ENCODE data around the gene REST. TPM values are rescaled to one million over a fixed set of nuclear protein-coding genes. Genes with fewer than 3 reads are reported as not detected.
"Not testable (repeated sequence)": the region's sequence is repeated elsewhere in the genome, so short reads cannot be mapped to it uniquely, and the experiment has no call there.

The REST gene
- total and polyA plus RNA-seq, 8 donors, result 2.7 to 28.9 (median 13.9) TPM

DNA sequence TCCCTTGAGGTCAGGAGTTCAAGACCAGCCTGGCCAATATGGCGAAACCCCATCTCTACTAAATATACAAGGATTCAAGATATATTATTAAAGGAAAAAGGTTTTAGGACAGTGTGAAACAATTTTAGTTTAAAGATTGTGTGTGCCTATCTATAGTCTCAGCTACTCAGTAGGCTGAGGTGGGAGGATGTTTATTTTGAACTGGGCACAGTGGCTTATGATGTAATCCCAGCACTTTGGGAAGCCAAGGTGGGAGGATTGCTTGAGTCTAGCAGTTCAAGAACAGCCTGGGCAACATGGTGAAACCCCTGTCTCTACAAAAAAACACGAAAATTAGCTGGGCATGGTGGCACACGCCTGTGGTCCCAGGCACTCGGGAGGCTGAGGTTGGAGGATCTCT, 31.4 kb upstream of the REST start:
- TF ChIP-seq, protein P1, sequence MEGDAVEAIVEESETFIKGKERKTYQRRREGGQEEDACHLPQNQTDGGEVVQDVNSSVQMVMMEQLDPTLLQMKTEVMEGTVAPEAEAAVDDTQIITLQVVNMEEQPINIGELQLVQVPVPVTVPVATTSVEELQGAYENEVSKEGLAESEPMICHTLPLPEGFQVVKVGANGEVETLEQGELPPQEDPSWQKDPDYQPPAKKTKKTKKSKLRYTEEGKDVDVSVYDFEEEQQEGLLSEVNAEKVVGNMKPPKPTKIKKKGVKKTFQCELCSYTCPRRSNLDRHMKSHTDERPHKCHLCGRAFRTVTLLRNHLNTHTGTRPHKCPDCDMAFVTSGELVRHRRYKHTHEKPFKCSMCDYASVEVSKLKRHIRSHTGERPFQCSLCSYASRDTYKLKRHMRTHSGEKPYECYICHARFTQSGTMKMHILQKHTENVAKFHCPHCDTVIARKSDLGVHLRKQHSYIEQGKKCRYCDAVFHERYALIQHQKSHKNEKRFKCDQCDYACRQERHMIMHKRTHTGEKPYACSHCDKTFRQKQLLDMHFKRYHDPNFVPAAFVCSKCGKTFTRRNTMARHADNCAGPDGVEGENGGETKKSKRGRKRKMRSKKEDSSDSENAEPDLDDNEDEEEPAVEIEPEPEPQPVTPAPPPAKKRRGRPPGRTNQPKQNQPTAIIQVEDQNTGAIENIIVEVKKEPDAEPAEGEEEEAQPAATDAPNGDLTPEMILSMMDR (IDR thresholded peaks at IDR 0.05), result no peak
- no peak overlapping the region for H3K4me3 ChIP-seq
- no peak overlapping the region for H3K27ac ChIP-seq
- no peaks in the 10 kb centered on the region for H3K27me3 ChIP-seq
- intact Hi-C loops (cut with DNase I), result no loop called here
- no peaks in the 10 kb centered on the region for H3K4me1 ChIP-seq
- 60 to 79% methylated on average over 4 of the region's 4 CpGs for WGBS, 2 donors
- ATAC-seq (no peak), DNase-seq (no peak), FAIRE-seq (no peak)
- H3K36me3 ChIP-seq, result no peaks in the 10 kb centered on the region
- H3K9me3 ChIP-seq, result no peaks in the 10 kb centered on the region

DNA sequence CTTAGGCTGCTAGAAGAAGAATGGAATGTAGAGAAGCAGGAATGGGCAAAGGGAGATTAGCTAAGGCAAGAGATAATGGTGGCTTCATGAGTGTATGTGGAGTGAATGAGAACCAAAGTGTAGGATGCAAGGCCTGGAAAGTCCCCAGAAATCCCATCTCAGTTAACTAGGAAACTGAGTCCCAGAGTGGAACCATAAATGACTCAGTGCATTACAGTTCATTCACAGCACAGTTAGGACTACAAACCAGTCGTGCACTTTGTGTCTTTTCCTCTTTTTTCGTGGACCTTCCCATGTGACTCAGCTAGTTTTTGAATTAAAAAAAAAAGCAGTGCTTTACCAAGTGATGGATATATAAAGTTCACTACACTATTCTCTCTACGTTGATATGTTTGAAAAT, 27.7 kb upstream of the REST start:
- Histone ChIP-seq H3K9me3 (no peaks in the 10 kb centered on the region), H3K27ac (no peak overlapping the region), H3K4me3 (no peak overlapping the region), H3K4me1 (no peaks in the 10 kb centered on the region), H3K27me3 (no peaks in the 10 kb centered on the region), H3K36me3 (no peaks in the 10 kb centered on the region)
- FAIRE-seq, result no peak
- no peak for DNase-seq
- no peak for ATAC-seq
- 54 to 62% methylated on average over 3 of the region's 3 CpGs for WGBS, 2 donors
- intact Hi-C loops (cut with DNase I), result no loop called here
- TF ChIP-seq, protein P1 (IDR thresholded peaks at IDR 0.05), result no peak

DNA sequence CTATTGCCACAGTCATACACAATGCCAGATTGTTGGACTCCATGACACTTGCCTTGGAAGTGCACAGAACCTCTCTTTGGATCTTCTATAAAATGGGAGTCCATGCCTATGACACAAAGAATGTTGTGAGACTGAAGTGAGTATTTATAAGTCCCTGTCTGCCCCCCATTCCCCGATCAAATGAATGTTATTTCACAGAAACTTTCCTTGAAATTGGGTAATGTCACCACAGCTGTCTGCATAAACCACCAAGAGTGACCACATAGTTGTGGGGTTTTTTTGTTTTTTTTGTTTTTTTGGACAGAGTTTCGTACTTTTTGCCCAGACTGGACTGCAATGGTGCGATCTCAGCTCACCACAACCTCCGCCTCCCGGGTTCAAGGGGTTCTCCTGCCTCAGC, 27.1 kb upstream of the REST start:
- no peak overlapping the region for H3K4me3 ChIP-seq
- no peaks in the 10 kb centered on the region for H3K36me3 ChIP-seq
- H3K9me3 ChIP-seq, result no peaks in the 10 kb centered on the region
- TF ChIP-seq, protein P1 (IDR thresholded peaks at IDR 0.05), result no peak
- ATAC-seq, result no peak
- DNase-seq, result no peak
- H3K4me1 ChIP-seq, result no peaks in the 10 kb centered on the region
- no peaks in the 10 kb centered on the region for H3K27me3 ChIP-seq
- intact Hi-C loops (cut with DNase I), result no loop called here
- WGBS, 2 donors, result 78 to 81% methylated on average over 5 of the region's 5 CpGs
- no peak overlapping the region for H3K27ac ChIP-seq
- no peak for FAIRE-seq

DNA sequence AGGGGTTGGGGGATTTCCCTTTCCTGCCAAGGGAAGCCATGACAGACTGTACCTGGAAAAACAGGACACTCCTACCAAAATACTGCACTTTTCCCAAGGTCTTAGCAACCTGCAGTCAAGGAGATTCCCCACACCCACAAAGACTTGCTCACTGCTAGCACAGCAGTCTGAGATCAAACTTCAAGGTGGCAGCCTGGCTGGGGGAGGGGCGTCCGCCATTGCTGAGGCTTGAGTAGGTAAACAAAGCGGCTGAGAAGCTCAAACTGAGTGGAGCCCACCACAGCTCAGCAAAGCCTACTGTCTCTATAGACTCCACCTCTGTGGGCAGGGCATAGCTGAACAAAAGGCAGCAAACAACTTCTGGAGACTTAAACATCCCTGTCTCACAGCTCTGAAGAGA, 23.2 kb upstream of the REST start:
- DNase-seq (peak in 3 of 6 donors; percentile 4 to 22 (median 18)), ATAC-seq (peak in 2 of 4 donors; percentile 37 to 48)
- FAIRE-seq; intact Hi-C loops (cut with DNase I); H3K9me3 ChIP-seq; H3K36me3 ChIP-seq; H3K4me1 ChIP-seq; H3K27me3 ChIP-seq; H3K27ac ChIP-seq: not testable (repeated sequence)
- H3K4me3 ChIP-seq, result peak overlapping the region in 2 of 4 donors; percentile 27 to 28
- 17 to 24% methylated on average over 3 of the region's 3 CpGs for WGBS, 2 donors

DNA sequence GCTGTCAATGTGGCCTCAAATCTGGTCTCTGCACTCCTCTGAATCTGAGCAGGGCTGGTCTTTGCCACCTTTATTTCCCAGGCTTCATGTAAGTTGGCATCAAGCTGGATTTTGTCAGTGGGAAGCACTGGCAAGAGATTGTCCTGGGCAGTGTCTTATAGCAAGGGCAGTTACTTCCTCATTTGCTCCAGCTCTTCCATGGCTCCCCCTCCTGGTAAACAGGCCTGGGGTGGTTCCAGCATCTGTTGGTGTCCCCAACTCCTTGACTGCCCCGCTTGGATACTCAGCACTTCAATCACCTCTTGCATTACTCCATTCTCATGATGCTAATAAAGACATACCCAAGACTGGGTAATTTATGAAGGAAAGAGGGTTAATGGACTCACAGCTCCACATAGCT, 15.0 kb upstream of the REST start:
- H3K4me1 ChIP-seq, result no peaks in the 10 kb centered on the region
- H3K27ac ChIP-seq, result no peak overlapping the region
- no peaks in the 10 kb centered on the region for H3K36me3 ChIP-seq
- FAIRE-seq (no peak), ATAC-seq (no peak), DNase-seq (no peak)
- H3K27me3 ChIP-seq, result no peaks in the 10 kb centered on the region
- H3K4me3 ChIP-seq, result no peak overlapping the region
- no peaks in the 10 kb centered on the region for H3K9me3 ChIP-seq
- TF ChIP-seq, protein P1 (IDR thresholded peaks at IDR 0.05), result no peak
- WGBS, 2 donors, result 100% methylated on average over 1 of the region's 1 CpG
- intact Hi-C loops (cut with DNase I), result no loop called here

DNA sequence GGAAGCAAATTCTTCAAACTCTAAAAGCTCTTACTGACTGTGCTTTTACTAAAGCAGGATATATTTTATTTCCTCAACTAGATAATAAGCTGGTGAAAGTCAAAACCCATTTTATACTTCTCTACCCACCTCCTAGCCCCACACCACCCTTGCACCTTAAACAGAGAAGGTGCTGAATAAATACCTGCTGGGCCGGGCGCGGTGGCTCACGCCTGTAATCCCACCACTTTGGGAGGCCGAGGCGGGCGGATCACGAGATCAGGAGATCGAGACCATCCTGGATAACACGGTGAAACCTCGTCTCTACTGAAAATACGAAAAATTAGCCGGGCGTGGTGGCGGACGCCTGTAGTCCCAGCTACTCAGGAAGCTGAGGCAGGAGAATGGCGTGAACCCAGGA, 9.9 kb upstream of the REST start:
- 91 to 92% methylated on average over 13 to 17 of the region's 17 CpGs for WGBS, 2 donors
- H3K36me3 ChIP-seq; H3K4me1 ChIP-seq; FAIRE-seq; H3K4me3 ChIP-seq; intact Hi-C loops (cut with DNase I); H3K9me3 ChIP-seq; H3K27me3 ChIP-seq; H3K27ac ChIP-seq; DNase-seq; ATAC-seq: not testable (repeated sequence)

DNA sequence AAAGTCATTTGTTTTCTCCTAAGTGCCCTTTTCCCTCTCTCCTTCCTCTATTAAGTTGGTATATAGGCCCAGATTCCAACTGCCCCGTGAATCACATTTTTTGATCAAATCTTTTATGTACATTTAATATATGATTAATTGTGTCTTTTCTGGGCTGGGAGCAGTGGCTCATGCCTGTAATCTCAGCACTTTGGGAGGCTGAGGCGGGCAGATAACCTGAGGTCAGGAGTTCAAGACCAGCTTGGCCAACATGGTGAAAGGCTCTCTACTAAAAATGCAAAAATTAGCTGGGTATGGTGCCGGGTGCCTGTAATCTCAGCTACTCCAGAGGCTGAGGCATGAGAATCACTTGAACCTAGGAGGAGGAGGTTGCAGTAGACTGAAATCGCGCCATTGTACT, 7.5 kb upstream of the REST start:
- H3K27ac ChIP-seq; DNase-seq; H3K36me3 ChIP-seq; H3K4me1 ChIP-seq; ATAC-seq; intact Hi-C loops (cut with DNase I); H3K4me3 ChIP-seq; FAIRE-seq; H3K9me3 ChIP-seq; H3K27me3 ChIP-seq: not testable (repeated sequence)
- 86 to 90% methylated on average over 5 of the region's 5 CpGs for WGBS, 2 donors

All from pancreas (tissue), 10 donors.